KMS-11 (cell line): Measurements from ENCODE around the gene PRDM8.

Experiments
- H2AFZ ChIP-seq: fragments of 200-600 bp; sonication (generic); 2 replicates; pipeline ENCODE4 v1.6.1; 2016; ENCODE audit warnings: antibody characterized with exemption, mixed run types, low read depth
- H3K27ac ChIP-seq: fragments of 200-600 bp; sonication (generic); 2 replicates; pipeline ENCODE4 v1.6.1; 2016; ENCODE audit warnings: mild to moderate bottlenecking, mixed run types
- H3K27me3 ChIP-seq: fragments of 200-600 bp; sonication (generic); 2 replicates; pipeline ENCODE4 v1.6.1; 2017; ENCODE audit warnings: mild to moderate bottlenecking, low read depth, mixed run types, moderate library complexity; ENCODE audit not compliant: insufficient read depth
- H3K36me3 ChIP-seq: fragments of 200-600 bp; sonication (generic); 2 replicates; pipeline ENCODE4 v1.6.1; 2017; ENCODE audit warnings: mild to moderate bottlenecking, mixed run types; ENCODE audit not compliant: insufficient read depth
- H3K4me1 ChIP-seq: fragments of 200-600 bp; sonication (generic); 2 replicates; pipeline ENCODE4 v1.6.1; 2016; ENCODE audit warnings: mild to moderate bottlenecking, low read depth, mixed run types; ENCODE audit not compliant: poor library complexity, severe bottlenecking
- H3K4me2 ChIP-seq: fragments of 200-600 bp; sonication (generic); 2 replicates; pipeline ENCODE4 v1.7.0; 2016; ENCODE audit warnings: mild to moderate bottlenecking, mixed run types
- H3K4me3 ChIP-seq: fragments of 200-600 bp; sonication (generic); IDR thresholded peaks from 2 replicates; pipeline ENCODE4 v1.6.1; 2017; ENCODE audit warnings: low read depth, low read length, mixed read lengths; ENCODE audit not compliant: insufficient read depth
- H3K79me2 ChIP-seq: fragments of 200-600 bp; sonication (generic); 2 replicates; pipeline ENCODE4 v1.6.1; 2016; ENCODE audit warnings: low read depth, mixed run types; ENCODE audit not compliant: insufficient read depth
- H3K9ac ChIP-seq: fragments of 200-600 bp; sonication (generic); 2 replicates; pipeline ENCODE4 v1.6.1; 2016; ENCODE audit warnings: mild to moderate bottlenecking, mixed run types
- H4K20me1 ChIP-seq: fragments of 200-600 bp; sonication (generic); 2 replicates; pipeline ENCODE4 v1.6.1; 2016; ENCODE audit warnings: mild to moderate bottlenecking, mixed run types; ENCODE audit not compliant: insufficient read depth
- CTCF ChIP-seq: fragments of 200-600 bp; sonication (generic); conservative IDR thresholded peaks from 2 replicates; pipeline ENCODE4 v1.6.1; 2017; ENCODE audit warnings: low read depth, mild to moderate bottlenecking, antibody characterized with exemption, low read length, moderate library complexity, mixed read lengths

PRDM8 gene

DNA sequence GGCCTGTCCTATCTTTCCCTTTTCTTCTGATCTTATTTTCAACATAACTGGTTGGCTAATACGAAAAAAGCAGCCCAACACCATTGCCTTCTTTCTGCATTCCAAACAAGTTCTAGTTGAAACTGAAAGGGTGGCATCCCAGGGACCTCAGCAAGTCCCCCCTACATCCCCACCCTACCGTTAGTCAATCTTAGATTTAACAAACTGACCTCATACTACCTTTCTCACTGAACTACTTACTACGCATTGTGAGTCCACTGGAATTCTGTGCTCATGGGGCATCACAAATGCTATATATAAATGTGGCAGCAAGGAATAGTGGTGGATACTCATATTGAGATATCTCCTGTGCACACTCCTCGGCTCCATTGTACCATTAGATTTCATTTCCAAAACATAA is 36.1 kb downstream of the PRDM8 start:
- TF ChIP-seq CTCF: no peak
- Histone ChIP-seq H3K36me3 (no peaks in the 10 kb centered on the region), H3K27ac (no peak overlapping the region), H3K4me2 (no peak overlapping the region), H3K79me2 (no peaks in the 10 kb centered on the region), H3K27me3 (no peaks in the 10 kb centered on the region), H4K20me1 (no peaks in the 10 kb centered on the region), H2AFZ (no peak overlapping the region), H3K9ac (no peak overlapping the region), H3K4me3 (no peak overlapping the region), H3K4me1 (peaks cover 17% of the 10 kb centered on the region)

GRCh38 chr4:80235451-80235850 is 38.1 kb downstream of the PRDM8 start:
- no peaks in the 10 kb centered on the region for H4K20me1 ChIP-seq
- H3K27ac ChIP-seq: no peak overlapping the region
- no peaks in the 10 kb centered on the region for H3K4me1 ChIP-seq
- no peaks in the 10 kb centered on the region for H3K27me3 ChIP-seq
- TF ChIP-seq CTCF: no peak
- H3K36me3 ChIP-seq: no peaks in the 10 kb centered on the region
- no peak overlapping the region for H3K9ac ChIP-seq
- no peak overlapping the region for H3K4me2 ChIP-seq
- no peak overlapping the region for H3K4me3 ChIP-seq
- no peak overlapping the region for H2AFZ ChIP-seq
- no peaks in the 10 kb centered on the region for H3K79me2 ChIP-seq

DNA sequence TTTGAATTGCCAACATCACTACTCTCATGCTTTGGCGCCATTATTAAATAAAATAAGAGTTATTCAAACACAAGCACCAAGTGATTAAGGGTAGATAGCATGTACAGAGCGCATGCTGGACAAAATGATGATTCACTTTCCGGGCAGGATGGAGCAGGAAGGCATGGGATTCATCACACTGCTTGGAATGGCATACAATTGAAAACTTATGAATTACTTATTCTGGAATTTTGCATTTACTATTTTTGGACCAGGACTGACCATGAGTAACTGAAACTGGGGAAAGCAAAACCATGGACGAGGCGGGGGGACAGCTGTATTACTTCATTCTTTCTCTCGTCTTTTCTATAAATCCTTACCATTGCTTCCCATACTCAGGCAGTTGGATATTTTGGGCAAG is 40.7 kb downstream of the PRDM8 start:
- Histone ChIP-seq H3K36me3 (no peaks in the 10 kb centered on the region), H3K4me2 (no peak overlapping the region), H3K27me3 (no peaks in the 10 kb centered on the region), H3K4me1 (no peaks in the 10 kb centered on the region), H3K4me3 (no peak overlapping the region), H3K79me2 (no peaks in the 10 kb centered on the region), H4K20me1 (no peaks in the 10 kb centered on the region), H3K27ac (no peak overlapping the region), H3K9ac (no peak overlapping the region), H2AFZ (no peak overlapping the region)
- TF ChIP-seq CTCF: no peak

DNA sequence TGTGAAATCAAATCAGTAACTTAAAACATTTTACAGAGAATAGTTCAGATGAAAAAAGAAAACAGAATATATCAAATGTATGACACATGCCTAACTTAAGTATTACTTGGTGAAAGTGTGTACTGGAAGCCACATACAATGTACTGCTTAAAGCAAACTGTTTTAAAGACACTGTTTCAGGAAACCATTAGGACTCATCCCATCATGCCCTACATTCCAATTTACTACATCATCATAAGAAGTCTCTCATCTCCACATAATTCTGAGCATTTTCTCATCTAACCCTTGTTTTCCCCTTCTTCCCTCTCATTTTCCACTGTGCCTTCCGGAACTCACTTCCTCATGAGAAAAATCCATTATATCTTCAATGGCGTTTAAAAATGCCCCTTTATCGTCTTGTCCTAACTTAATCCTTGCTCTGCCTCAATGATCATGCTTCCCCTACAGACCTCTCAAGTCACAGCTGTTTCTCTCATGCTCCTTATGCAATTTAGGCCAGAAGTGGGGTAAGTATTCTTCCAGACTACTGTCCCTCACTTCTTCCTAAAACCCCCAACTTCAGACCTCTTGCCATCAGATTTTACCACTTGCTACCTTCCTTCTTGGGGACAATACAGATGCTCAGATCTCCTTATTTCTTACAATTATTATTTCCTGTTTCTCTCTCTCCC is 42.3 kb downstream of the PRDM8 start:
- Histone ChIP-seq H4K20me1 (no peaks in the 10 kb centered on the region), H3K36me3 (no peaks in the 10 kb centered on the region), H3K9ac (no peak overlapping the region), H3K27me3 (no peaks in the 10 kb centered on the region), H3K4me2 (no peak overlapping the region), H3K79me2 (no peaks in the 10 kb centered on the region), H3K4me1 (no peaks in the 10 kb centered on the region), H2AFZ (no peak overlapping the region), H3K4me3 (no peak overlapping the region), H3K27ac (no peak overlapping the region)
- no peak for TF ChIP-seq CTCF
